ENCODE data around the gene TRPM3.

The TRPM3 gene

GRCh38 chr9:70954596-70955143 is 166.8 kb downstream of the TRPM3 start:
- Histone ChIP-seq H3F3A (ENCODE audit: insufficient read depth, low read length) (no peaks in the 10 kb centered on the region), H3K9ac (ENCODE audit: low read length) (no peak overlapping the region), H3K9me3 (replicated peaks; ENCODE audit: insufficient read depth, low read length) (no peaks in the 10 kb centered on the region), H2AFZ (ENCODE audit: low read length) (no peak overlapping the region), H3K4me3 (ENCODE audit: low read length) (no peak overlapping the region), H3K27ac (ENCODE audit: low read length) (no peak overlapping the region), H3K27me3 (replicated peaks; ENCODE audit: insufficient read depth, low read length) (no peaks in the 10 kb centered on the region), H3K4me2 (ENCODE audit: low read depth, low read length) (no peak overlapping the region), H4K20me1 (ENCODE audit: insufficient read depth, low read length) (no peaks in the 10 kb centered on the region), H3K4me1 (ENCODE audit: low read length) (no peaks in the 10 kb centered on the region), H3K36me3 (replicated peaks; ENCODE audit: insufficient read depth, low read length) (no peaks in the 10 kb centered on the region), H3K9me2 (replicated peaks; ENCODE audit: insufficient read depth, low read length) (no peaks in the 10 kb centered on the region), H3K79me2 (ENCODE audit: low read length) (no peaks in the 10 kb centered on the region)
- no peak for DNase-seq
- TF ChIP-seq EZH2phosphoT487 (IDR thresholded peaks at IDR 0.05; ENCODE audit: low read length), result no peak
- no peak for TF ChIP-seq EZH2 (optimal IDR thresholded peaks at IDR 0.05; ENCODE audit: low read depth, low read length)
- TF ChIP-seq CTCF (IDR thresholded peaks at IDR 0.05; ENCODE audit: low read length), result no peak

GRCh38 chr9:70954126-70954525 is 167.3 kb downstream of the TRPM3 start:
- Histone ChIP-seq H3F3A (ENCODE audit: insufficient read depth, low read length) (no peaks in the 10 kb centered on the region), H3K79me2 (ENCODE audit: low read length) (no peaks in the 10 kb centered on the region), H3K4me1 (ENCODE audit: low read length) (no peaks in the 10 kb centered on the region), H3K4me2 (ENCODE audit: low read depth, low read length) (no peak overlapping the region), H3K27me3 (replicated peaks; ENCODE audit: insufficient read depth, low read length) (no peaks in the 10 kb centered on the region), H3K36me3 (replicated peaks; ENCODE audit: insufficient read depth, low read length) (no peaks in the 10 kb centered on the region), H3K9me3 (replicated peaks; ENCODE audit: insufficient read depth, low read length) (no peaks in the 10 kb centered on the region), H3K4me3 (ENCODE audit: low read length) (no peak overlapping the region), H3K9me2 (replicated peaks; ENCODE audit: insufficient read depth, low read length) (no peaks in the 10 kb centered on the region), H4K20me1 (ENCODE audit: insufficient read depth, low read length) (no peaks in the 10 kb centered on the region), H2AFZ (ENCODE audit: low read length) (no peak overlapping the region), H3K9ac (ENCODE audit: low read length) (no peak overlapping the region), H3K27ac (ENCODE audit: low read length) (no peak overlapping the region)
- no peak for DNase-seq
- TF ChIP-seq EZH2phosphoT487 (IDR thresholded peaks at IDR 0.05; ENCODE audit: low read length) (no peak), CTCF (IDR thresholded peaks at IDR 0.05; ENCODE audit: low read length) (no peak), EZH2 (optimal IDR thresholded peaks at IDR 0.05; ENCODE audit: low read depth, low read length) (no peak)

- H3K9me3 ChIP-seq (replicated peaks; ENCODE audit: insufficient read depth, low read length), result no peaks in the 10 kb centered on the region
- H3K9ac ChIP-seq (ENCODE audit: low read length), result no peak overlapping the region
- H4K20me1 ChIP-seq (ENCODE audit: insufficient read depth, low read length), result no peaks in the 10 kb centered on the region
- H3K27ac ChIP-seq (ENCODE audit: low read length), result no peak overlapping the region
- H3K4me1 ChIP-seq (ENCODE audit: low read length), result peaks cover 6% of the 10 kb centered on the region
- no peaks in the 10 kb centered on the region for H3K9me2 ChIP-seq (replicated peaks; ENCODE audit: insufficient read depth, low read length)
- no peak for DNase-seq
- H3K4me2 ChIP-seq (ENCODE audit: low read depth, low read length), result no peak overlapping the region
- H3K4me3 ChIP-seq (ENCODE audit: low read length), result no peak overlapping the region
- no peaks in the 10 kb centered on the region for H3K27me3 ChIP-seq (replicated peaks; ENCODE audit: insufficient read depth, low read length)
- H3K79me2 ChIP-seq (ENCODE audit: low read length), result no peaks in the 10 kb centered on the region
- no peaks in the 10 kb centered on the region for H3F3A ChIP-seq (ENCODE audit: insufficient read depth, low read length)
- no peaks in the 10 kb centered on the region for H3K36me3 ChIP-seq (replicated peaks; ENCODE audit: insufficient read depth, low read length)
- H2AFZ ChIP-seq (ENCODE audit: low read length), result no peak overlapping the region
- TF ChIP-seq EZH2 (optimal IDR thresholded peaks at IDR 0.05; ENCODE audit: low read depth, low read length) (no peak), EZH2phosphoT487 (IDR thresholded peaks at IDR 0.05; ENCODE audit: low read length) (no peak), CTCF (IDR thresholded peaks at IDR 0.05; ENCODE audit: low read length) (no peak)
Measured at GRCh38 chr9:70951749-70952727, 169.4 kb downstream of the TRPM3 start.
